Measurements from ENCODE around the gene FBXO46.

DNA sequence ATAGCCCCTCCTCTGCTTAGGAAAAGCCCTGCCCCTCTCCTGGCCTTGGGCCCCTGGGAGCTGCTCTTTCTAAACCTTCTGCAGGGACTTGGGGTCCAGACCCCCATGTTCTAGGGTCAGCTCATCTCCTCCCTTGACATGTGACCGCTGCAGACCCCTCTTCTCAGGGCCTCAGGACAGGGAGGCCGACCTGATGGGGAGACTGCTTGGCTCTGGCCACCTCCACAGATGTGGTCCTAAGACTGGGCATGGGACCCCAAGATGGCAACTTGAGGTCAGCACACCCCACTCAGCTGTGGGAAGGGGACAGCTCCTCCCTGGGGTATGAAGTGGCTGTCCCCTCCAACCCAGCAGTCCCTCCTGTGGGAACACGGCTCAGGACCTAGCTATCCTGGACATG is 42.2 kb upstream of the FBXO46 start:
- no peak for TF ChIP-seq EGR1 (IDR thresholded peaks at IDR 0.05; ENCODE audit: borderline replicate concordance in 1 of 2, low read depth in 2 of 2, low read length in 2 of 2)
- TF ChIP-seq, protein P1, sequence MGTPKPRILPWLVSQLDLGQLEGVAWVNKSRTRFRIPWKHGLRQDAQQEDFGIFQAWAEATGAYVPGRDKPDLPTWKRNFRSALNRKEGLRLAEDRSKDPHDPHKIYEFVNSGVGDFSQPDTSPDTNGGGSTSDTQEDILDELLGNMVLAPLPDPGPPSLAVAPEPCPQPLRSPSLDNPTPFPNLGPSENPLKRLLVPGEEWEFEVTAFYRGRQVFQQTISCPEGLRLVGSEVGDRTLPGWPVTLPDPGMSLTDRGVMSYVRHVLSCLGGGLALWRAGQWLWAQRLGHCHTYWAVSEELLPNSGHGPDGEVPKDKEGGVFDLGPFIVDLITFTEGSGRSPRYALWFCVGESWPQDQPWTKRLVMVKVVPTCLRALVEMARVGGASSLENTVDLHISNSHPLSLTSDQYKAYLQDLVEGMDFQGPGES (IDR thresholded peaks at IDR 0.05) = no peak
- TF ChIP-seq MAX (IDR thresholded peaks at IDR 0.05; ENCODE audit: low read depth, low read length) = no peak
- no peak for TF ChIP-seq TCF12 (IDR thresholded peaks at IDR 0.05; ENCODE audit: low read depth, low read length)
- no peak for TF ChIP-seq GATAD2B (conservative IDR thresholded peaks at IDR 0.05; ENCODE audit: low read depth)
- TF ChIP-seq KDM1A (IDR thresholded peaks at IDR 0.05; ENCODE audit: borderline replicate concordance) = no peak
- no peak for TF ChIP-seq CTCF (IDR thresholded peaks at IDR 0.05 in 2 of 3, conservative IDR thresholded peaks at IDR 0.05 in 1 of 3; ENCODE audit: control insufficient read depth in 2 of 3, extremely low read depth in 1 of 3, insufficient read depth in 1 of 3, low read depth in 3 of 3, low read length in 3 of 3)
- TF ChIP-seq NRF1 (conservative IDR thresholded peaks at IDR 0.05; ENCODE audit: low read depth, low read length) = no peak
- TF ChIP-seq, protein P2, sequence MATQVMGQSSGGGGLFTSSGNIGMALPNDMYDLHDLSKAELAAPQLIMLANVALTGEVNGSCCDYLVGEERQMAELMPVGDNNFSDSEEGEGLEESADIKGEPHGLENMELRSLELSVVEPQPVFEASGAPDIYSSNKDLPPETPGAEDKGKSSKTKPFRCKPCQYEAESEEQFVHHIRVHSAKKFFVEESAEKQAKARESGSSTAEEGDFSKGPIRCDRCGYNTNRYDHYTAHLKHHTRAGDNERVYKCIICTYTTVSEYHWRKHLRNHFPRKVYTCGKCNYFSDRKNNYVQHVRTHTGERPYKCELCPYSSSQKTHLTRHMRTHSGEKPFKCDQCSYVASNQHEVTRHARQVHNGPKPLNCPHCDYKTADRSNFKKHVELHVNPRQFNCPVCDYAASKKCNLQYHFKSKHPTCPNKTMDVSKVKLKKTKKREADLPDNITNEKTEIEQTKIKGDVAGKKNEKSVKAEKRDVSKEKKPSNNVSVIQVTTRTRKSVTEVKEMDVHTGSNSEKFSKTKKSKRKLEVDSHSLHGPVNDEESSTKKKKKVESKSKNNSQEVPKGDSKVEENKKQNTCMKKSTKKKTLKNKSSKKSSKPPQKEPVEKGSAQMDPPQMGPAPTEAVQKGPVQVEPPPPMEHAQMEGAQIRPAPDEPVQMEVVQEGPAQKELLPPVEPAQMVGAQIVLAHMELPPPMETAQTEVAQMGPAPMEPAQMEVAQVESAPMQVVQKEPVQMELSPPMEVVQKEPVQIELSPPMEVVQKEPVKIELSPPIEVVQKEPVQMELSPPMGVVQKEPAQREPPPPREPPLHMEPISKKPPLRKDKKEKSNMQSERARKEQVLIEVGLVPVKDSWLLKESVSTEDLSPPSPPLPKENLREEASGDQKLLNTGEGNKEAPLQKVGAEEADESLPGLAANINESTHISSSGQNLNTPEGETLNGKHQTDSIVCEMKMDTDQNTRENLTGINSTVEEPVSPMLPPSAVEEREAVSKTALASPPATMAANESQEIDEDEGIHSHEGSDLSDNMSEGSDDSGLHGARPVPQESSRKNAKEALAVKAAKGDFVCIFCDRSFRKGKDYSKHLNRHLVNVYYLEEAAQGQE (IDR thresholded peaks at IDR 0.05; ENCODE audit: low read depth, low read length) = no peak
- no peak for TF ChIP-seq JUND (IDR thresholded peaks at IDR 0.05; ENCODE audit: low read depth, low read length)
- no peak for TF ChIP-seq RELA (IDR thresholded peaks at IDR 0.05; ENCODE audit: borderline replicate concordance, partially characterized antibody)
- no peak for TF ChIP-seq TCF7 (IDR thresholded peaks at IDR 0.05; ENCODE audit: borderline replicate concordance)
- TF ChIP-seq ZBED1 (IDR thresholded peaks at IDR 0.05; ENCODE audit: borderline replicate concordance) = no peak
